Measurements from ENCODE around the gene ERN1.

The ERN1 gene

DNA sequence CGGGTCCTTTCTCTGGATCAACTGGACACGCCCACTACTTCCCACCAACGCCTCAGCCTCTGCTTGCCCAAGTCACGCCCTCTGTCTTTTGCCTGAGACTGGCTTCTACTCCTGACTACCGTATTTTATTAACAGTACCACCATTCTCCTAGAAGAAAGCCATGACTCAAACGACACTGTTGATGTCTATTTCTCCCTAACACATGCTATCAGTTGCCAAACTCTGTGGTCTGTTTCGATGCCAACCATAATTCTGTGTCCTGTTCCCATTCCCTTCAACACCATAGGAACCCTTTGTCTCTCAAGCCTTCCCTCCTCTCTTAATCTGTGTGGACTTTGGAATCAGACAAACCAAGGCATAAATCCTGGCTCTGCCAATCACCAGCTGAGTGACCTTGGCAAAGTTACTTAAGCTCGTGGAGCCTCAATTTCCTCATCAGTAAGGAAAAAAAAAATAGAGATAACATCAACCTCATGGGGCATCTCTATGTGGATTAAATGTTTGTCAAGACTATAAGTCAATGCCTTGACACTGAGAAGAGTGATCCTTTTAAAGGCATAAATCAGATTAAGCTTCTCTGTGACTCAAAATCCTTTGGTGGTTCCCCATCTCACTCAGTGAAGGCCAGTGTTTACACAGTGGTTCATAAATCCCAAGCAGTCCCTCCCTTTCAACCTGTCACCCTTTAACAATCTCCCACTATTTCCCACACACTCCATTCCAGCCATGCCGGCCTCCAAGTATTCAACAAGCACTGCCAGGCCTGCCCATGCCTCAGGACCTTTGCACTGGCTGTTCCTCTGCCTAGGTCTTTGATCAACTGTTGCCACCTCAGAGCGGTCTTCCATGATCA lies 45.6 kb downstream of the ERN1 start:
- DNase-seq (ENCODE audit: low read depth) = no peak

DNA sequence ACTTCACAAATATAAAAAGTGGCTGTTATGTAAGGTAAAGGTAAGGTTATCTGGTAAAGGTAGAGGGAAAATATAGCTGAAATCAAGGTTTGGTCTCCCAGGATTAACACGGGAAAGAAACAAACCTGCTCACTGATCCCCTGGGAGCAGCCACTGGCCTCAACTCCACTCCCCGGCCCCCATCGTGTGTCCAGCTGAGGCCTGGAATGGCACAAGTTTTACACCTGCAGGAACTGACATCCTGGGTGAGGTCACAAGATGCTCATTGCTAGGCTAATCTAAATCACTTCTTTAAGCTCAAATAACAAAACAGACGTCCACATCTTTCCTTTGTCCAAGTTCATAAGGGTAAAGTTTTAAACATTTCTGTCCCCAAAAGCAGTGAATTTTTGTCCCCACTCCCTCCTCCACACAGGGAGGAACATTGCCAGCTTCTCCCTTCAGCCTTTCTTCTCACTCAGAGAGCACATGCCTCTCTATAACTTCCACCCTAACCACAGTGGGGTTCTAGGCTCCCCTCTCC lies 46.3 kb downstream of the ERN1 start:
- no peak for DNase-seq (ENCODE audit: low read depth)

DNA sequence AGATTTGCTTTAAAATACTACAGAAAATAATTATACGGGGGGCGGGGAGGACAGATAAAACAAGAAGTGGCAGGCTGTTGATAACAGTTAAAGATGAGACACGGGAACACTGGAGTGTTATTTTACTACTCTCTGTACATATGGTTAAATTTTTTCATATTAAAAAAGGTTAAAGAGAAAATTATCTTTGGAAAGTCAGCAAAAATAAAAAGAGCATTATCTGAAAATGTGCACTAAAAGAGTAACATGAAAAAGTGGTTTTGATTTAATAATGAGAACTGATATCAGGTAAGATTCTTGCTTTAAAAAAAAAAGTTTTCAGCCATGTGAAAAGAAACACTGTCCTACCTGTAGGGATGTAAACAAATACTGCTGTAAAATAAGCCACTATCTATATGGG lies 46.9 kb downstream of the ERN1 start:
- DNase-seq (ENCODE audit: low read depth) = no peak

DNA sequence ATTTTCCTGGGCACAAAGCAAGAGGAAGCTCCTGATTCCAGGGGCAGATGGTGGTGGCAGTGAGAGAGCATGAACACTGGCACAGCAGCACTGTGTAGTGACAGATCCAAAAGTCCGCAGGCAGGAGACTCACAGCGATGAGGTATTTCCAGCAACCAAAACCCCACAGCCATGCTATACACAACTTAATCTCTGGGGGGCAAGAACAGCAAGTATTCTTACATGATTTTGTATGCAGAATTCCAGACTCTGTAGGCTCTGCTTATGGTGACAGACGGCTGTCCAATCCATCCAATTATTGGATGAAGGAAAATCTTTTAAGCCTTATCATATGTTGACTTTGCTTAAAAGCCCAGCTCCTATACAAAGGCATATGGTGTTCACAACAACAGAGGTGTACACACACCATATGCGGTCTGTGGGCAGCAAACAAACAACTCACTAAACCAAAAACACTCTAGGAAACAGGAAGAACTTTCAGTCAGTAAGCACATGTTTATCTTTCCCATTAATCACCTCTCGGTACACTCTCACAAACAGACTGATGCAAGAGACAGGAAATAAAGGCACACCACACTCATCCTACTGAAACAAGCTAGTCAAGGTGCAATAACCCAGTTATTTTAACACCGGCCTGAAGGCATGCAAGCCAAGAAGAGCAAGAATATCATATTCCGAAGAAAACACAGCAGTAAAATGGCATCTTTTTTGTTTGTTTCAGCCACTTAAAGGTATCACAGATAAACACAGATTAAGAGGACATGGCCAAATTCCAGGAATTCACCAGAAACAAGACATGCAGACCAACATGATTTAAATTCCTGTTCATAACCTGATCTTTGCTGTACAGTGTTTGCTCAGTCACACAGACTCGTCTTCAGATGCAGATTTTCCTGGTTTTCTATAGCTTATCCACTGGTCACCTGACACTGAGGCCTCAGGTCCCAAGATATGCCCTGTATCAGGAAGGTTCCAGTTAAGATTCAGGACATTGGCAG lies 47.8 kb downstream of the ERN1 start:
- DNase-seq (ENCODE audit: low read depth) = no peak

DNA sequence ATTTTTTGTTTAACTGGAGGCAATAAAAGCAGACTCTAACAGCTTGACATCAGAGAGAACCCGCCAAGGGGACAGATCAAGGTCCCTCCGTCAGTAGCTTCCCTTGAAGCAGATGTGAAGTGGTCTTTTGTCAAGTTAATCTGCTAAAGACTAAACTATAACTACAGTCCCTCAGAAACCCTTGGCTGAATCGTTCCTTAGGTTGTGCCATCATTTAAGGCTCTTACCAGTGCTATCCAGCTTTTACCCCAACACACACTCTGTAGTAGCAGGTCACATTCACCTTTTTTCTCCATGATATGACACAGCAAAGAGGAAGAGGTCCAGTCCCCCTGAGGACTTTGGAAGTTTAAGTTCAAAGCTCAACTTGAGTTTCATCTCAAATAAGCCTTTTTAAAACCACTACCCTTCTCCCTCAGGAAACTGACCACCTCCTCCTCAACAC lies 49.7 kb downstream of the ERN1 start:
- no peak for DNase-seq (ENCODE audit: low read depth)

DNA sequence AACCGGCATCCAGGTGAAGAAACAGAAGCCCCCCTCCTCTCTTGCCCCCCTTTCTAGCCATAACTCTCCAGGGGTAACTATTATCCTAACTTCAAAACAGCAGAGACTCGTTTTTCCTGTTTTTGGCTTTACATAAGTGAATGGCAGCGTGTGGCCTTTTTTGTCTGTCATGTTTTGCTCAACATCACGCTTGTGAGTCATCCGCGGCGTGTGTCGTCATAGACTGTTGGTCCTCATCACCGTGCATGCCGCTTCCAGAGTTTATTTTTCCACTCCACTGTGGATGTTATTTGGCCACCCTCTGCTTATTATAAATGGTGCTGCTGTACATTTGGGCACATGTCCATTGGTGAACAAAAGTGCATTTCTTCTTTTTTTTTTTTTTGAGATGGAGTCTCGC lies 52.6 kb downstream of the ERN1 start:
- DNase-seq (ENCODE audit: low read depth) = no peak

DNA sequence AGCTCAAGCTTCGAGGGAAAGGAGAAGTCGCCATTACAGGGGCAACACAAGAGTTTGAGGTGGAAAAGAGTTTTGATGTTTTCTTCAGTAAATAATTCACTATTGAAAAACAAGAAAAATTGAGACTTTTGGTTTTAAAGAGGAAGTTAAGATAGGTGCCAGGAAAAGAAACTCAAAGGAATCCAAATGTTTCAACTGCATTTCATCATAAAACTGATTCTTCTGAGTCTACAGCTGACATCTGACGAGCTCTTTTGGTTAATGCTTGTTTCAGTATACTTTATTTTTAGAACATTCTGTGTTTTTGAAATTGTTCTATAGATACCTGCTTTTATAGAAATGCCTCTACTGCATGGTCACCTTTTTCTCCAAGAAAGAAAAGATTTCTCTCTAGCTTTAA lies 54.0 kb downstream of the ERN1 start:
- no peak for DNase-seq (ENCODE audit: low read depth)

DNA sequence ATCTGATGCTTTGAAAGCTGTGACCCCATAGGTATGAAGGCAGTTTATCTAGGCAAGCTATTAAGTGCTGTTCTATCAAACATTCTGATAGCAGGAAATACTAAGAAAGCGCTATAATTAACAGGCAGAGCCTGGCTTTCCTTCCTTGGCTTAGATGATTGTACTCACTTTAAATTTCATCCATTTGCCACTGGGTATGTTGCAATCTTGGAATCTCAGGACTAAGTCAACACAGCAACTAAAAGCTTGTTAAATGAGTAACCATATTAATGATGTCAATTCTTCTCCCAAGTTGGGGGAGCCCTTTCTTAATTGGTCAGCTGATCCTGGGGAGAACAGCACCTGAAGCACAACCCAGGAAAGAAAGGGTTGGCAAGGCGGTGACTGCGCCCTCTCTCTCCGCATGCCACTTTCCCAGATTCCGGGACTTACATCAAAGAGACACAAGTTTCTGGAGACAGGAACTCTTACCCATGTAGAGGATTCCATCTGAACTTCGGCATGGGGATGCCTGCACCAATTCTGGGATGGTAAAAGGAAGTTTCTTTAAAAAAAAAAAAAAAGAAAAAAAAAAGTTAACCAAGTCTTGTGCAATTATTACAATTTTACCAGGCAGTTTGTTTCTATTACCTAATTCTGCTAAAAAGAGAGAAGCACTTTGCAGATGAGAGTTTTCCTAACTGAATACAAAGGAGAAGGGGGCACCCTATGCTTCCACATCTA lies 55.1 kb downstream of the ERN1 start:
- no peak for DNase-seq (ENCODE audit: low read depth)

DNA sequence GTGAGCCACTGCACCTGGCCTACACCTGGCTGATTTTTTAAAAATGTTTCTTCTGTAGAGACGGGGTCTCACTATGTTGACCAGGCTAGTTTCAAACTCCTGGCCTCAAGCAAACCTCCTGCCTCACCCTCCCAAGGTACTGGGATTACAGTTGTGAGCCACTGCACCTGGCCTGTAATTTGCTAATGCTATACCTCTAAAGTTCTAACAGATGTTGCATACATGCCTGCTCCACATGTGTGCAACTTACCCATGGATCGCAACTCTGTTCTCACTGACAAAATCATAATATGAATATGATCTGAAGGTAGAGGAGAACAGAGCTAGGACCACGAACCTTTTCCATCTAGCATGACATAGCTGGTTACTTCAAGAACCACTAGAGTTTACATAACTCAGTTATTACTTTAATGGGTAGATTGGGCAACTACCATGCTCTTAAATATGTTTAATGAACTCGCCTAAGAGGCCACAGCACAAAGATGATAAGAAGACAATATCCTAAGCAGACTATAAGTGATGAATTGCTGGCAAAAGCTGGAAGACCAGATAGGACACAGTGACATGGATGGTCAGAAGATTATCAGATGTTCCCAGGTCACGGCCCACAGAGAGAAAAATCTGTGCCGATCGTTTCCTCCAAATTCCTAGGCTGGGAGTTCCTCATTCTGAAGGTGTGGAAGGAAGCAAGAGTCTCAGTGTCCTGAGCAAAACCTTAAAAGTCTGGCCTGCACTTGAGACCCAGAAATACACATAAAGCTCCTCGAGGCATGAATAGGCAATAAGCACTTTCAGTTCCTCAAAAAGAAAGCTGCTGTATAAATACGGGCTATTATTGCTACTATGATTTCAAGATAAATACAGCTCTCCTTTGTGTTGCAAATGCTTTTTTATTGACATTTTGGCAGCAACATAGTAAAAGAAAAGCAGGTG lies 55.9 kb downstream of the ERN1 start:
- no peak for DNase-seq (ENCODE audit: low read depth)

DNA sequence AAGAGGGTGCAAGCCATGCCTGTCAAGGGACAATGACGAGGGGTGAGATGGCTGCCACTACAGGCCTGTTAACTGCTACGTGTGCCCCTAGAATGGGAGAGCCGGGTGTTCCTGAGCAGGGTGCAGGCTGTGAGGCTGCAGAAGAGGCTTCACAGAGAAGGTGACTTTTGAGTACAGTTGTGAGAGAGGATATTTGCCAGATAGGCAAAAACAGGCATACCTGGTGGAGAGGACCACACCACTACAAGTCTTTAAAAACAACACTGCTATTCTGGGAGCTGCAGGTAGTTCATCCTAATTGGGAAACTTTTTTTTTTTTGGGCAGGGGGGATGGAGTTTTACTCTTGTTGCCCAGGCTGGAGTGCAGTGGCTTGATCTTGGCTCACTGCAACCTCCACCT lies 58.8 kb downstream of the ERN1 start:
- no peak for DNase-seq (ENCODE audit: low read depth)

DNA sequence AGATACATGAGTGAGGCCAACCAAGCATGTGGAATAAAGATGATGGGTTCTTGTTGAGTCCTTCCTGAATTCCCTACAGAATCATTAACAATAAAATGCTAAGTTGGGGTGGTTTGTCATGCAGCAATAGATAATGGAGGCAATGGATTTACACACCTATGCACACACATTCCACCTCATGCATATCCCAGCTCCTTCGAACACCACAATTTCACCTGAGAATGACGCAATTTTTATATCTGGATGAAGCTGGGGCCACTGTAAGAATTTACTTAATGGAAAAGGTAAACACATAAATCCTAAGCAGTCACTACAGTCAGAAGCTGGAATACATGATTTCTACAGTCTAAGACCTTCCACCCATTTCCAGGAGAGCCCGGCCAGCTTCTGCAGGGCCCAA lies 59.7 kb downstream of the ERN1 start:
- DNase-seq (ENCODE audit: low read depth) = no peak

DNA sequence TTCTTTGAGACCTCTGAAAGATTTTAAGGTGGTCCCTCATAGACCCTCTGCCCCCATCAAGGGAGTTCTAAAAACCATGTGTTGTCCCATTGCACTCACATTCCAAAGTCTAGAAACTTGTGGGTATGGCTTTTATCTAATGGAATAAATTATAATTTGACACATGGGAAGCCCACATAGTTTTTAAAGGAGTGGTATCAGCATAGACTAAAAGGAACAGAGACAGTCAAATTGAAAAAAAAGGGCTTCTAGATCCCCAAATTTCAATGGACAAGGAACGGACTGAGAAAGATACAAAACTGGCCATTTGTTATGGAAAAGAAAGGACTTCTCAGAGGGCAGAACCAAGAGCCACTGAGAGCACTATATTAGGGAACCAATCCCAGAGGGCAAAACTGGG lies 60.8 kb downstream of the ERN1 start:
- no peak for DNase-seq (ENCODE audit: low read depth)

DNA sequence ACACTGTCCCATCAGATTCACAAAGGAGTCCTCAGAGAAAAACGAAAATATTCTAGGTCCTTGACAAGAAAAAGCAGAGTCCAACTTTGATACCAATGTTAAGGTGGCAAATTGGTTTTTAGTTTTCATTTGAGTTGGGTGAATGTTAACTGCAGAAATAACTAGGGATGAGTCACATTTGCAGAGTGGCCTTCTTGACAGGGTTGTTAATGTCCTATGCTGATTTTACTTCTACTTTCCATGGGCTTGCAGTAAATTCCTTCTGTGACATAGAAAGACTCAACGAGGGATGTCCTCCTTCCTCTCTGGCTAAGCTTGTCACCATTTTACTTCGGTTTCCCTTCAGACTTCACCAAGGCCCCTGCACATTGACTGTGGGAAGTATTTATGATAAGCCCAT lies 62.3 kb downstream of the ERN1 start:
- no peak for DNase-seq (ENCODE audit: low read depth)

DNA sequence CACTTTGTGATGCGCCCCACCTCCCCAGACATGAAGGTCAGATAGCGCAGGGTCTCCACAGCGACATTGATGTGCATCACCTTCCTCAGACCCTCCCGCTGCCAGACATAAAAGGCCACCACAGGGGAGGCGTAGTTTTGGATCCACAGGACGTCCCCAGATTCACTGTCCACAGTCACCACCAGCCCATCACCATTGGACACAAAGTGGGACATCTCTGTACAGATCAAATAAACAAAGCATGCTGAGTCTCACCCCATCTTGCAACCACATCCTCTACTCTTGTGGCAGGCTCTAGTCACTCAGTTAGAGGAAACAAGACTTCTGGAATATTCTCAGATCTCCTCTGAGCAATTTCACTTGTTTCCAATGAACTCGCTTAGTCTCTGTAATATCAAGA lies 63.2 kb downstream of the ERN1 start:
- no peak for DNase-seq (ENCODE audit: low read depth)

DNA sequence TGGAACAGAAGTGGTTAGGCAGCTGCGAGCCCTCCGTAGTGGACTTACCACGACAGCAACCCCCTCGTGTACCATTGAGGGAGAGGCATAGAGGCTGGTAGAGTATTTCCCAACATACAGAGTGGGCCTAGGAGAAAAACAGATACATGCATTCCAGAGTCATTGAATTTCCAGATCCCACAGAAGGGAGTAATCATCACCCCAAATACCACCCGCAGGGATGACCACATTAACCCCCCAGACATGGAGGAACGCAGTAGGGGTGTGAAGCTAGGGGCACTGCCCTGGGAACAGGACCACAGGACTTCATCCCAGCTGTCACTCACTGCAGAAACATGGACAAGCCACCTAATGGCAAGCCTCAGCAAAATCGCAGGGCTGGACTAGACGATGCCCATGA lies 64.8 kb downstream of the ERN1 start:
- no peak for DNase-seq (ENCODE audit: low read depth)

DNA sequence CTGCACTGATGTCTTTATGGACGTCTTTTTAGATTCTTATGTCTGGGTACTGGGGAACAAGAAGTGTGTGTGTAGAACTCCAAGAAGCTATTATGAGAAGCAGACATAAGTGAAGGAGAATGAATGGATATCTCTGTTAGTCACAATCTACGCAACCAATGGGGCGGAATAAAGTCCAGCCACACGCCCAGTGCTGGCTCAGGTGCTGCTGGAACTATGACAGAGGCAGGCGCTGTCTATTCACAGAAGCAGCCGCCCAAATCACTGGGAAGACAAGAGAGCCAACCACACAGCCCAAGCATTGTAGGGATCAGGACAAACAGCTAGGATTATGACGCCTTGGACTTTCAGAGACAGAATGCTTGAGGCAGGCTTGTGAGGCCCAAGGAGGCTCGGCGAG lies 65.6 kb downstream of the ERN1 start:
- DNase-seq (ENCODE audit: low read depth) = no peak

DNA sequence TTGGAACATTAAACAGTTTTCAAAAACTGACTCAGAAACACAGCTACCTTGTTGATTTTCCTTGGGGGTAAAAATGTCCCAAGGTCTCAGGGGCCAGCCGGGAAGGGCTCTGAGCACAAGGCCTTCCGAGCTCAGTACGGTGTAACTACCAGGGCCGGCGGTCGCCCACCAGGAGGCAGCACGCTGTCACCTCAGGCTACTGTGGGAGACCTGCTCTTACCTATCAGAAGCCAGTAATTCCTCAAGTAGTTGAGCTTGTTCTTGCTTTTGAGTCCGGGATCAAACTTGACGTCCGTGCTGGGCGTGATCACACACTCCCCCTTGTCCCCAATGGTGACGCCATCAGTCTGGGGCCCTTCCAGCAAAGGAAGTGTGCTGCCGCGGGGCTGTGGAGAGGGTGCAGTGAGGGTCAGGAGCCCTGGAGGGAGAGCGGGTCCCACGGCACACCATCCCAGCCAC lies 66.1 kb downstream of the ERN1 start:
- no peak for DNase-seq (ENCODE audit: low read depth)

DNA sequence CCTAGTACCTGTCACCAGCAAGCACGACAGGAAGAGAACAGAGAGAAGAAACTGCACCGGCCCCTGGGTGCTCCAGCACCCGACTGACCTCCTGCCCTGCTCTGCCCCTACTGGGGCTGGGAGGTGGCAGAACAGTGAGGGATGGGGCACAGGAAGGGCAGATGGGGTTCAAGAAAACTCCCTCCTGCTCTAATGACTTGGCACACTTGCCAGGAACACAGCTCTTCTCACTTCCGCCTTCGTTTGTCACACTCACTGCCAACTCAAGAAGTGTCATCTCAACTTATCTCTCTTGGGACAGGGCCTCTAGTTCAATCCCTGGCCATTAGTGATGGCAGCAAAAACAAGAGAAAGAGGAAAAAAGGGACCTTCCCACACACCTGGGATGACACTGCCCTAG lies 66.9 kb downstream of the ERN1 start:
- no peak for DNase-seq (ENCODE audit: low read depth)

DNA sequence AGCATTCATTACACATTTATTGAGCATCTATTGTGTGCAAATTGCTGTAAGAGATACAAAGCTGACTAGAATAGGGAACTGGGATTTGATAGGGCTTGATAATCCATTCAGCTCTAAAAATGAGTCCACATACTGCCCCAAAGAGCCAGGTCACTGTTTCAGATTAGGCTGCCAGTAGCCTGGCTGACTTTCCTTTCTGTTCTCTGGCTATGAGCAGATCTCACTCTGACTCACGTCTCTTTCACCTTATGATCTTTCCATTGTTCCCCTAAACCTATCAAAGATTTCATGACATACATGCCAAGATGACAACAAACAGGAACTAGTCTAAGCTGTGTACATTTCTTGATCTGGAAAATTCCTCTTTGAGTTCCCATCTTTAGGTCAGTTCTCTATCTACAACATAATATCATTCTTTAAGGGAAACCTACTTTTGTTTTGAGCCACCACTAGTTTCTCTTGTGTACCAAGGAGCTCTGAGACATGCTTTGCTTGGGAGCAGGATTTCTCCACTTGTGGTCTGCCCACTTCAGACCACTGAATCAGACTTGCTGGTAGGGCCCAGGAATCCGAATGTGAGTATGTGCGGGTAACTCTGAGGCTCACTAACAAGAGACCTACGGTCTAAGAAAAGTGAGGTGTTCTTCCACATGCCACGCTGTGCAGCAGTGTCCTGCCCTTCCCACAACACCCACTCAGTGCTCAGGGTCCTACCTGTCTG lies 68.6 kb downstream of the ERN1 start:
- DNase-seq (ENCODE audit: low read depth) = peak; percentile 30

DNA sequence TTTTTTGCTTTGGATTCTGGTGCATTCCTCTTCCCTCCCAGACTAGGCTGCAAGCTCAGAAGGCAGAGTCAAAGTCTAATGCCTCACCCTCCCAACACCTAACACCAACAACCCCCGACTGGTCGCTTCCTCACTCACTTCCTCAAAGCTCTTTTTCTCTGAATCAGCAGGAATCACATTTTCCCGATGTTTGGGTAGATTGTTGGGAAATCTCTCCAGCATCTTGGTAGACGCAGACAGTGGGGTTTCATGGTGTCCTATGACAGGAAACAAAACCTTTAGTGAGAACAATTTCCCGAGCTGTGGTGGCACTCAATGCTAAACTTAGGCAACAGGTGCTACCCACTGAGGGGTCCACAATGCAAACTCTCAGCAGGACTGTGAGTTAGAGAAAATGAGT lies 69.6 kb downstream of the ERN1 start:
- no peak for DNase-seq (ENCODE audit: low read depth)

Data from HS-5 (cell line).